HG03457 (cell line): ENCODE results near the gene AK8.

Source experiments
- ATAC-seq: cut with Tn5 transposase; IDR thresholded peaks from one replicate; pipeline ENCODE4 v1.9.1; 2021; ENCODE audit warnings: moderate number of reproducible peaks; ENCODE audit not compliant: unreplicated experiment

The AK8 gene

GRCh38 chr9:132800038-132800648, 77.9 kb downstream of the AK8 start:
- no peak for ATAC-seq

- ATAC-seq = no peak
Measured at GRCh38 chr9:132798817-132799790, 79.0 kb downstream of the AK8 start.

DNA sequence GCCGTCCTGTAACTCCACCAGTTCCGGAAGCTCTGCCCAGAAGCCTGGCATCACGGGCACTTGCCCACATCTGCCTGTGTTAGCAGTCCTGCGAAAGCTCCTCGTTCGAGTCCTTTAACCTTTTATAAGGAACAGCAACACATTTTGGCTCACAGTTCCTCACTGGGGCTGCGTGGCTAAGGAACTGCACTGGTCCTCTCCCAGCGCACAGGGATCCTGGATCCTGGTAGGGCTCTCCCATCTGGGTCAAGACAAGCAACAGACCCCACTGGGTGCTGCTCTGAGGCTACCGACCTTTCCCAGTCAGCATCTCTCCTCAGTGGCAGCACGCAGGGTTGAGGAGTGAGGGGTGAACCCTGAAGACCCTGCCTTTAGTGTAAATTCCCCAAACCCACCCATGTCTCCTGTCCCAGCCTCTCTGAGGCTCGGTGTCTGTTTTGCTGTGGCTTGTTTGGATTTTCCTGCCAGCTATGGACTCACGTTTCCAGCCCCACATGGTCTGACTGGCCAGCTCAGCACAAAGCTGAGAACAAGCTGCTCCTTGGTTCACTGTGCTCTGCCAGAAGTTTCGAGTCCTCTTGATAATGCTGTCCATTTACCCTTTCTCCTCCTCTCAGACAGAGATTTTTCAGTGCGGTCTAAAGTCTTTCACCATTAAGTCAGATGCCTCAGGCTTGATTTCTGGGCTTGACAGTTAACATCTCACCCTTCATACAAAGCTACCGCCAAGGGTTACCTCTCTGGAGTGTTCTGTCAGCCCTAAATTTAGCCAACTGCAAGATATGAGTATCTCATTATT, 80.0 kb downstream of the AK8 start:
- no peak for ATAC-seq

DNA sequence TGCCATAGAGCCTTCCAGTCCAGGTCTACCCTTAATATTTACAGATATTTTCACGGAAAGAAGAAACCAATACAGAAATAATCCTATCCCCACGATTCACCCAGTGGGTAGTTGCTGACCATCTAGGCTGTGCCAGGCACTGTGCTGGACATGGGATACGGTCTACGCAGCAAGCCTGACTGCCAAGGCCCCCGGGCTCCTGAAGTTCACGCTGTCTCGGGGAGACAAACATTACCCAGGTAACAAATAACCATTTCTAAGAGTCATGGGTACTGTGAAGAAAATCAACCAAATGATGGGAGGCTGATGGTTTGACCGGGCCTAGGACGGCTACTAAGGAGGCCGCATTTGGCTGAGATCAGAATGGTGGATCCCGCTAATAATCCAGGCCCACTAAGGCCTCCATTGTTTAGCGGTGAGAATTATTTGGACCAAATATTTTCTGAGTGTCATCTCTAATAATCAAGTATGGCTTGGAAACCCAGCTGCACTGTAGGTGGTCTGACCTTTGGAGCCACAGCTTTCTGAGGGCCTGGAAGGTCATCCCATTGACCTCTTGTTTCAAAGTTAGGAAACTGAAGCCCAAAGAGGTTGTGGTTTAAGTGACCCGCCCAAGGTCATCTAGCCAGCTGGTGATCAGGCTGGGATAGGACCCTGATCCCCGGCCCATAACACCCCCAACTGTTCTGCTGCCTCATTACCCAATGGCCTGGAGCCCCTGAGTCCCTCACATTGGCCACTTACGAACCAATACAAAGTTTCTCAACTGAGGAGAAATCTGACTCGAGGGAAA, 82.4 kb downstream of the AK8 start:
- no peak for ATAC-seq

- ATAC-seq = no peak
Measured at GRCh38 chr9:132794730-132795380, 83.2 kb downstream of the AK8 start.

DNA sequence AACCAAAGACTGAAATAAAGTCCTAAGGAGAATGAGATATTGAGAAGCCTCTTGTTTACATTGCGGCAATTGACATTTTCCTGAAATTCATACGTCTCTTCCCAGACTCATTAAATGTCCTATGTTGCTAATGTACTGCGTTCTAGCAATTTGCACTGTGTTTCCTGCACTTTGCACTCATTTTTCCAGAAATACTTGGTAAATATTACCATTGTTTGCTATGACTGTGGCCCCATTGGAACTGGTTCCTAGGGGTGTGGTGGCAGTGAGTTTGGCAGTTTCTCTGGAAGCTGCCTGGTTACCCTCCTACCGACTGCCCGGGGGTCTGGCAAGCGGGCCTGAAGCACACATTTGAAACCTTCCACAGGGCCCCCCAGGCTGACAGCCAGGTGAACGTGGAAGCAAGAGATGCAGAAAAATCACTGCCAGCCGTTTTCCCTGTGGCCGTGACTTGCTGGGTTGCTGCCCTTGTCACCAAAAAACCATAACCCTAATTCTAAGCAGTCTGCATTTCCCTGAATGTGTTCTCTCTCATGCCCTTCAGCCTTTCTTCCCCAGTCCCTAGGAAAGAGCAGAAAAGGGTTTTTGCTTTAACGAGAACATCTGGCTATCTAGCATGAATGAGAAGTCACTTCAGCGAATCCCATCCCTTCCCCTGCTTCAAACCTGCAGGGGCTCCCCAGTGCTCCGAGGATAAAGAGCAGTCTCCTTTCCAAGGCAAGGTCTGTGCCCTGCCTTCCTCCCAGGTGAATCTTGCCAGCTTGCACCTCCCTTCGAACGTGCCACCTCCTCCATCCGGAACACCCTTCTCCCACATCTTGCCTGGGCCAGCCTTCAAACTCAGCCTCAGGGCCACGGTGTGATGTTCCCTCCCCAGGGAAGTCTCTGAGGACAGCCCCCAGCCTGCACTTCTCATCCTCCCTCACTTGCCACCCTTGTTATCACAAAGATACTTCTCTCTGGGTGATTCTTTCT, 84.2 kb downstream of the AK8 start:
- ATAC-seq = no peak

- no peak for ATAC-seq
Measured at GRCh38 chr9:132792547-132792946, 85.5 kb downstream of the AK8 start.

- ATAC-seq = no peak
Measured at GRCh38 chr9:132791699-132792240, 86.3 kb downstream of the AK8 start.

- no peak for ATAC-seq
Measured at GRCh38 chr9:132789719-132790118, 88.4 kb downstream of the AK8 start.

- ATAC-seq = no peak
Measured at GRCh38 chr9:132788378-132788777, 89.7 kb downstream of the AK8 start.

- no peak for ATAC-seq
Measured at GRCh38 chr9:132787748-132788159, 90.3 kb downstream of the AK8 start.

- ATAC-seq = no peak
Measured at GRCh38 chr9:132784286-132784830, 93.7 kb downstream of the AK8 start.

- no peak for ATAC-seq
Measured at GRCh38 chr9:132783006-132783405, 95.1 kb downstream of the AK8 start.

GRCh38 chr9:132782037-132782436, 96.0 kb downstream of the AK8 start:
- ATAC-seq = no peak

GRCh38 chr9:132780230-132781007, 97.7 kb downstream of the AK8 start:
- no peak for ATAC-seq

DNA sequence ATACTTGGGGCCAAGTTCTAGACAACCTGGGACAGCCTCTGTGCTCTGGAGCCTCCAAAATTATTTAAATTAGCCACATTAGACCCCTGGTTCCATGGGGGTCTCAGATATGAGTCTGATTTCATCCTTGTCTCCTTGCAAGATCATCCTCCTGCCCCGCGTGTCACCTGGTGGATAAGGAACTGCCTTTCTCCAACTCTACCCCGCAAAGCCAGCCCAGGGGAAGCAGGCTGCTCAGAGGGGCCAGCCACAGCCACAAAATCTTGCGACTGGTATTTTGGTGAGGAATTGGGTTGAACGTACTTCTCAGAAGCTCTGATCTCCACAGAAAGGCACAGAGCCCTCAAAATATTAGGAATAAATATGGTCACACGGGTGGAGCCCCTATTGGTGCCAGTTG, 101.2 kb downstream of the AK8 start:
- no peak for ATAC-seq

GRCh38 chr9:132776268-132776667, 101.8 kb downstream of the AK8 start:
- ATAC-seq = no peak

- no peak for ATAC-seq
Measured at GRCh38 chr9:132775720-132776119, 102.4 kb downstream of the AK8 start.
